OCI-LY1 (cell line): ENCODE measurements around the gene CD276.

Experiments
- H2AFZ ChIP-seq: fragments of 200-600 bp; sonication (generic), shearing (Covaris generic); 2 replicates; pipeline ENCODE4 v1.6.0; 2014; ENCODE audit warnings: antibody characterized with exemption, mild to moderate bottlenecking, low read length
- H3F3A ChIP-seq: fragments of 200-600 bp; sonication (generic), shearing (Covaris generic); 2 replicates; pipeline ENCODE4 v1.6.0; 2014; ENCODE audit warnings: mild to moderate bottlenecking, antibody characterized with exemption, low read length, moderate library complexity; ENCODE audit not compliant: insufficient read depth
- H3K27ac ChIP-seq: fragments of 200-600 bp; sonication (generic); 2 replicates; pipeline ENCODE4 v1.5.1; 2014; ENCODE audit warnings: low read length, mixed run types, mild to moderate bottlenecking, low read depth; ENCODE audit not compliant: poor library complexity, severe bottlenecking
- H3K27me3 ChIP-seq: fragments of 200-600 bp; sonication (generic); 2 replicates; pipeline ENCODE4 v1.6.0; 2014; ENCODE audit warnings: antibody characterized with exemption, mild to moderate bottlenecking, low read length, moderate library complexity; ENCODE audit not compliant: insufficient read depth
- H3K36me3 ChIP-seq: fragments of 200-600 bp; sonication (generic); 2 replicates; pipeline ENCODE4 v1.6.1; 2014; ENCODE audit warnings: mild to moderate bottlenecking, antibody characterized with exemption, low read length, moderate library complexity, mixed read lengths; ENCODE audit not compliant: insufficient read depth
- H3K4me1 ChIP-seq: fragments of 200-600 bp; sonication (generic); 2 replicates; pipeline ENCODE4 v1.5.1; 2014; ENCODE audit warnings: mild to moderate bottlenecking, low read length, moderate library complexity; ENCODE audit not compliant: insufficient read depth, severe bottlenecking
- H3K4me2 ChIP-seq: fragments of 200-600 bp; sonication (generic), shearing (Covaris generic); 2 replicates; pipeline ENCODE4 v1.6.1; 2014; ENCODE audit warnings: low read length
- H3K4me3 ChIP-seq: fragments of 200-600 bp; sonication (generic); 2 replicates; pipeline ENCODE4 v1.5.1; 2014; ENCODE audit warnings: low read length, low read depth, mild to moderate bottlenecking, mixed read lengths; ENCODE audit not compliant: poor library complexity, severe bottlenecking
- H3K79me2 ChIP-seq: fragments of 200-600 bp; shearing (Covaris generic); 2 replicates; pipeline ENCODE4 v1.6.1; 2016; ENCODE audit warnings: mixed run types, low read length, mixed read lengths; ENCODE audit not compliant: insufficient read depth
- H3K9ac ChIP-seq: fragments of 200-600 bp; sonication (generic), shearing (Covaris generic); 2 replicates; pipeline ENCODE4 v1.6.1; 2014; ENCODE audit warnings: mild to moderate bottlenecking, low read length, mixed read lengths
- H3K9me2 ChIP-seq: fragments of 200-600 bp; sonication (generic), shearing (Covaris generic); 2 replicates; pipeline ENCODE4 v1.6.1; 2014; ENCODE audit warnings: low read depth, mild to moderate bottlenecking, low read length, mixed read lengths
- H3K9me3 ChIP-seq: fragments of 200-600 bp; shearing (Covaris generic); 2 replicates; pipeline ENCODE4 v1.6.1; 2014; ENCODE audit warnings: low read length, mixed read lengths
- H4K20me1 ChIP-seq: fragments of 200-600 bp; sonication (generic), shearing (Covaris generic); 2 replicates; pipeline ENCODE4 v1.6.0; 2016; ENCODE audit warnings: mild to moderate bottlenecking, low read length; ENCODE audit not compliant: insufficient read depth
- CTCF ChIP-seq: fragments of 200-600 bp; sonication (generic), shearing (Covaris generic); IDR thresholded peaks from 2 replicates; pipeline ENCODE4 v1.5.1; 2017; ENCODE audit warnings: mild to moderate bottlenecking, antibody characterized with exemption, low read length, moderate library complexity, mixed read lengths
- EZH2 ChIP-seq: fragments of 200-600 bp; sonication (generic), shearing (Covaris generic); IDR thresholded peaks from 2 replicates; pipeline ENCODE4 v1.8.0; 2017; ENCODE audit warnings: borderline replicate concordance, mixed run types, mild to moderate bottlenecking, antibody characterized with exemption, low read length, moderate library complexity, mixed read lengths

Gene CD276

DNA sequence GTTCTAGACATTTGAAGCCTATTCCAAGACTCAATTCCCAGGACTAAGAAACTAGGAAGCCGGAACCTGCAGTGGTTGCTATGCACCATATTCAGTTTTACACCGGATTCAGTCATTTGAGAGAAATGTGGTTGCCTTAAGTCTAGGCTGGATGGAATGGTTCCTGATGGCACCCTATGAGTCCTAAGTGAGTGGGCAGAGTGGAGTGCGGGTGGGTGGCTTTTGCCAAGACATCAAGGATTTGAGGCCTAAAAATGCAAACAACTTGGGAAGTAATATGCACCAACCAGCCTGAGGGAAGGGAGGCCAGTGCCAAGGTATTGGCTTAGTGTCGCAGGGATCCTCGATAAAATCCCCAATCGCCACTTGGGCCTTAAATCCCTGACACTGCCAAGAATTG is 4.2 kb upstream of the CD276 start:
- Histone ChIP-seq H2AFZ (no peak overlapping the region), H3K36me3 (no peaks in the 10 kb centered on the region), H3K79me2 (no peaks in the 10 kb centered on the region), H3F3A (no peaks in the 10 kb centered on the region), H4K20me1 (no peaks in the 10 kb centered on the region), H3K9me2 (no peaks in the 10 kb centered on the region), H3K4me2 (no peak overlapping the region), H3K27me3 (no peaks in the 10 kb centered on the region), H3K27ac (no peak overlapping the region), H3K4me3 (no peak overlapping the region), H3K4me1 (no peaks in the 10 kb centered on the region), H3K9ac (no peak overlapping the region), H3K9me3 (no peaks in the 10 kb centered on the region)
- TF ChIP-seq EZH2 = no peak

DNA sequence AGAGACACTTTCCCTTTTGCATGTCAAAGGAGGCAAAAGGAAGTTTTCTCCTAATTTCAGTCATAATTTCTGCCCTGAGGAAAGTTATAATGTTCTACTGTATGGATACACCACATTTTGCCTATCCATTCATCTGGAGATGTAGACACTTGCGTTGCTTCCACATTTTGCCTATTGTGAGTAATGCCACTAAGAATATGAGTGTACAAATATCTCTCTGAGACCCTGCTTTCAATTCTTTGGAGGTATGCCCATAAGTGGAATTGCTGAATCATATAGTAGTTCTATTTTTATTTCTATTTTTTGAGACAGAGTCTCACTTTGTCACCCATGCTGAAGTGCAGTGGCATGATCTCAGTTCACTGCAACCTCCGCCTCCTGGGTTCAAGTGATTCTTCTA is 3.6 kb upstream of the CD276 start:
- Histone ChIP-seq H3K4me1 (no peaks in the 10 kb centered on the region), H3K4me2 (no peak overlapping the region), H3K27ac (no peak overlapping the region), H2AFZ (no peak overlapping the region), H3F3A (no peaks in the 10 kb centered on the region), H3K9me3 (no peaks in the 10 kb centered on the region), H3K79me2 (no peaks in the 10 kb centered on the region), H3K27me3 (no peaks in the 10 kb centered on the region), H3K9me2 (no peaks in the 10 kb centered on the region), H4K20me1 (no peaks in the 10 kb centered on the region), H3K4me3 (no peak overlapping the region), H3K9ac (no peak overlapping the region), H3K36me3 (no peaks in the 10 kb centered on the region)
- TF ChIP-seq EZH2 (no peak), CTCF (no peak)

DNA sequence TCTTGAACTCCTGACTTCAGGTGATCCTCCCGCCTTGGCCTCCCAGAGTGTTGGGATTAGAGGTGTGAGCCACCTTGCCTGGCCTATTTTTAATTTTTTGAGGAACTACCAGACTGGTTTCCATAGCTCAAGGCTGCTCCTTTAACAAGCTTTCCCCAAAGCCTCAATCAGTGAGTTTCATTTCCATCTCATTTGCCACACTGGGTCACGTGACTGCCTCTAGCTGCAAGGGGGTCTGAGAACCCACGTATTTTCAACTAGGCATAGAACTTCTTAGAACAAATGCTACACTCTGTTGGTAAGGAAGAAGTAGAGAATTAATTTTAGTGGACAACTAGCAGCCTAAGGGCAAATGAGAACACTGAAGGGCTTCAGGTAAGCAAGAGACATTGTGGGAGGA is 3.1 kb upstream of the CD276 start:
- H3K4me3 ChIP-seq = no peak overlapping the region
- no peaks in the 10 kb centered on the region for H4K20me1 ChIP-seq
- no peaks in the 10 kb centered on the region for H3F3A ChIP-seq
- H3K9me2 ChIP-seq = no peaks in the 10 kb centered on the region
- TF ChIP-seq CTCF = no peak
- no peak for TF ChIP-seq EZH2
- no peak overlapping the region for H3K9ac ChIP-seq
- H3K27ac ChIP-seq = no peak overlapping the region
- H2AFZ ChIP-seq = no peak overlapping the region
- no peaks in the 10 kb centered on the region for H3K27me3 ChIP-seq
- no peaks in the 10 kb centered on the region for H3K9me3 ChIP-seq
- no peaks in the 10 kb centered on the region for H3K79me2 ChIP-seq
- no peaks in the 10 kb centered on the region for H3K36me3 ChIP-seq
- no peak overlapping the region for H3K4me2 ChIP-seq
- no peaks in the 10 kb centered on the region for H3K4me1 ChIP-seq

DNA sequence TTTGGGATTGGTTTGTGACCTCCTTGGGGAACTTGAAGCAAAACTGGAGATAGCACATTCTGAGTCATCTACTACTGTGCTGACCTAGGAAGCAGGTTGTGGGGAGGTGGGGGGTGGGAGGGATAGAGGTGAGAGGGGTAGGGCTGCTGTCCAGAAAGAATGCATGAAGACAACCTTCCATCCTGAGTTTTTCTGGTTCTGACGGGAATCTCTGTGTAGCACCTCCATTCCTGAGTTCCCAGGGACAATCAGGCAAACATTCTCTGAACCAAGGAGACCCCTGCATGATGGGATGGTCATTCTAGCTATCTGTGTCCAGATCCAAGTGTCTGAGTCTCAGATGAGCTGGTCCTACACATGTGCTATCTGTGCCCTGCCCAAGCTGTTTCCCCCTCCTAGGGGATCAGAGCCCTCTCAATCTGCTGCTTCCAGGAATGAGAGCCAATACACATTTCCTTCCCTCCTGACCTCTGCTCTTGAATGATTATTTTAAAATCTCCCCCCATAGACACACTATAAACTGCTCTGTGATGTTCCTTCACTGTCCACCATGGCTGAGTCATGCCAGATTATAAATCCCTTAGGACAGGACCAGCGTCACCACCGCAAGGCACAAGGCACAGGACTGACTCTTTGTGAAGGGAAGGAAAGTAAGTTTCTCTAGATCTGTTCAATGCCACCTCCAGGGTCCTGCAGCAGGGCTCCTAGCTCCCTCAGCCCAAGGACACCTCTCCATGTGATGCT is 2.2 kb upstream of the CD276 start:
- H2AFZ ChIP-seq = no peak overlapping the region
- H3K9me2 ChIP-seq = no peaks in the 10 kb centered on the region
- H3K4me2 ChIP-seq = no peak overlapping the region
- H3K9me3 ChIP-seq = no peaks in the 10 kb centered on the region
- H3K27ac ChIP-seq = no peak overlapping the region
- no peak overlapping the region for H3K9ac ChIP-seq
- no peaks in the 10 kb centered on the region for H3K79me2 ChIP-seq
- no peaks in the 10 kb centered on the region for H3K27me3 ChIP-seq
- no peaks in the 10 kb centered on the region for H3K36me3 ChIP-seq
- no peaks in the 10 kb centered on the region for H3F3A ChIP-seq
- no peak overlapping the region for H3K4me3 ChIP-seq
- no peaks in the 10 kb centered on the region for H4K20me1 ChIP-seq
- TF ChIP-seq EZH2 = no peak
- TF ChIP-seq CTCF = no peak
- no peaks in the 10 kb centered on the region for H3K4me1 ChIP-seq
